NCI-H128 (cell line): ENCODE data around the gene PDE4DIP.
"Not testable (repeated sequence)": the region's sequence is repeated elsewhere in the genome, so short reads cannot be mapped to it uniquely, and the experiment has no call there.

Experiments
- DNase-seq: peaks from one replicate; lab custom pipeline; 2025; ENCODE audit not compliant: unreplicated experiment; lab: John Stamatoyannopoulos, UW

PDE4DIP gene

DNA sequence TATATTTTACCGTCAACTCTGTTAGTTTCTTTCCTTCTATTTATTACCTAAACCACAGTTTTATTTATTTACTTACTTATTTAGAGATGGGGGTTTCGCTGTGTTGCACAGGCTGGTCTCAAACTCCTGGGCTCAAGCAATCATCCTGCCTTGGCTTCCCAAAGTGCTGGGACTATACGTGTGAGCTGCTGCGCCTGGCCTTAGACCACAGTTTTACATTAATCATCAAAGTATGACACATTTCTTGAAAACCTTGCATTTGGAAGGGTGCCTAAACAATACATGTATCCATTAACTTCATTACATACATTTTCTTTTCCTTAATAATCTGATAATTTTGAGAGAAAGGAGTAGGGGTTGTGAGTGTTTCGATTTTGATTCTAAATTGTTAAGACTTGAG lies 124.9 kb downstream of the PDE4DIP start:
- DNase-seq = not testable (repeated sequence)

GRCh38 chr1:148975453-148975852 lies 131.2 kb downstream of the PDE4DIP start:
- DNase-seq = not testable (repeated sequence)

GRCh38 chr1:148975866-148976537 lies 131.8 kb downstream of the PDE4DIP start:
- DNase-seq = not testable (repeated sequence)

GRCh38 chr1:148977785-148978184 lies 133.6 kb downstream of the PDE4DIP start:
- not testable (repeated sequence) for DNase-seq

DNA sequence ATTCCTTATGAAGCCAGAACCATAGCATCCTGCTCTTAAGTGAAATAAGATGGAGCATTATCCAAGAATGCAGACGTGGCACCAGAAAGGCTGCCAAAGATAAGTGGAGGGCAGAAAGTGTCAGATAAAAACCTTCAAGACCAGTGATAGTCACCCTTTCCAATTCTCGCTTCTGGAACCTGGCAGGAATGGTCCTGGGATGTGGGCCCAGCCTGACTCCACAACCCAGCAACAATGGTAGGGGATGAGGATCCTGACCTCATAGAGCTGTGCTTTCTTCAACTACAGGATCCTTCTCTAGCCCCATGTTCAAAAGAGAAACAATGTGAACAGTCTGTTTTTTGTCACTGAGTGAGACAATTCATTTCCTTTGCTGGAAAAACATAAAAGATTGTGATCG lies 145.2 kb downstream of the PDE4DIP start:
- not testable (repeated sequence) for DNase-seq

- not testable (repeated sequence) for DNase-seq
Measured at GRCh38 chr1:148990233-148990788, 146.1 kb downstream of the PDE4DIP start.

DNA sequence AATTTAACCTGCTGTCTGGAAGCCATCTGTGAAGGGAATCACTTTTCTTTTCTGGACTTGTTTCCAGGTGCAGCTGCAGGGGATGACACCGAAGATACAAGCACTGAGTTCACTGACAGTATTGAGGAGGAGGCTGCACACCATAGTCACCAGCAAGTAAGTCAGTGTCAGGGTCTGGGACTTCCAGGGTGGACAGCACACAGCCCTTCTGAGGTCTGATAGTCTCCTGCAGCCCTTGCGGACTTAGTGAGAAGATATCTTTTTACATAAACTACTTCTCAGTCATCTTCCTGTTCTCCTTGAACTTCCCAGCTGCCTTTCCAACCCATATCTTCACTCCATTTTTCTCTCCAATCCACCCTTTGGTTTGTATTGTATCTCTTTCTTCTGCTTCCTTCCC lies 147.6 kb downstream of the PDE4DIP start:
- DNase-seq = not testable (repeated sequence)

DNA sequence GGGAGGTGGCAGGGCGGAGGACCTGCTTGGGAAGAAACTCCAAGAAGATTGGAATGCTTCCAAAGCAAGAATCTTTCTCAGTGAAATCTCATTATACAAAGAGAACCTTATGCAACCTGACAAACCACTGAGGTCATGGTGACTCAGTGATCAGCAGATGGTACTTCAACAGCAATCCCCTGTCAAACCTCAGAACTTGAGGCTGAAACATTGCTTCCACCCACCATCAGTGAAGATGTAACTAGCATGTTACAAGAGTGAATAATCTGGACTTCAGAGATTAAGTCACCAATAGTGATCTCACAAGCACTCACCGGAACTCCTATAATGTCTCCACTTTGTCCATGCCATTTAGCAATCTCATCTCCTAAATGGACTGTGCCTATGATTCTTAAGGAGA lies 148.1 kb downstream of the PDE4DIP start:
- not testable (repeated sequence) for DNase-seq

DNA sequence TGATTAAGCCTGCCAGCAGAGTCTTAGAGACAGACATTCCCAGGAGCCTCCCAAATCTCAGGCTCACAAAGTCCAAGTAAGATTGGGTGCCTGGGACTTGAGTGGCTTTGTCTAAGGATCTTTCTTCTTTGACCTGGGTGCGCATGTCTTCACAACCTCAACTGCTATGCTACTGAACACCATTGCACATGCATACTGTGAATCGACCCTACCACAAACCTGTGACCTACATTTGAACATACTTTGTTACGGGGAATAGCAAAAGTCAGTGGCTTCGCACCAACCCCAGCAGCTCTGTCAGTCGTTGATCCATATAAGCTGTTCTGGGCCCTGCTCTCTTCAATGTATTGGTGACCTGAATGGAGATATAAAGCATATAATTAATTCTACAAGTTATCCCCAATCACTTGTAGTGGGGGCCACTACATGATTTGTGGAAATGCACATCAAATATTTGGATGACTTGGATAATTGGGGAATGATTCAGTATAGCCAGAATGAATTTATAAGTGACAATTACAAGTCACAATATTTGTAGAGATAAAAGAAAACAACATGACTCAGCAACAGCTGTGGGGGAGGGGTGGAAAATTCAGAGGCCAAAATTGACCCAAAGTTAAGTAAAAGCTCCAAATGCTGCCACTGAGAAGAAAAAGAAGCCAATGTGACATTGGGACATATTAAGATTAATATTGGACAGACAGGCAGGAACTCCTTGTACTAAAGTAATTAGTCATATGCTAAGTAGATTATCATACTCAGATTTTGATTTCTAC lies 152.4 kb downstream of the PDE4DIP start:
- not testable (repeated sequence) for DNase-seq

GRCh38 chr1:148997405-148997804 lies 153.2 kb downstream of the PDE4DIP start:
- DNase-seq = not testable (repeated sequence)

DNA sequence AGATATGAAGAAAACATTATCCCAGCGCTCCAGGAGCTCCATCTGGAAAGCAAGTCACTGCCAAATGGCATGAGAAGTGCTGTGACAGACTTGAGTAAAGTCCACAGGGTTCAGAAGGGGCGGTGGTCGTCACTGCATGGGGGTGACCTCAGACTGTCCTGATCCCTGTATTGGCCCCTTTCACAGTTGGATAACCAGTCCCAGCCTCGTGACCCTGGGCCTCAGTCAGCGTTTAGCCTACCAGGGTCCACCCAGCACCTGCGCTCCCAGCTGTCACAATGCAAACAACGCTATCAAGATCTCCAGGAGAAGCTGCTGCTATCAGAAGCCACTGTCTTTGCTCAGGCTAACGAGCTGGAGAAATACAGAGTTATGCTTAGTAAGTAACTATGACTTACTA lies 158.4 kb downstream of the PDE4DIP start:
- DNase-seq = not testable (repeated sequence)

GRCh38 chr1:149008326-149008725 lies 164.1 kb downstream of the PDE4DIP start:
- not testable (repeated sequence) for DNase-seq

GRCh38 chr1:149008769-149009168 lies 164.5 kb downstream of the PDE4DIP start:
- not testable (repeated sequence) for DNase-seq

DNA sequence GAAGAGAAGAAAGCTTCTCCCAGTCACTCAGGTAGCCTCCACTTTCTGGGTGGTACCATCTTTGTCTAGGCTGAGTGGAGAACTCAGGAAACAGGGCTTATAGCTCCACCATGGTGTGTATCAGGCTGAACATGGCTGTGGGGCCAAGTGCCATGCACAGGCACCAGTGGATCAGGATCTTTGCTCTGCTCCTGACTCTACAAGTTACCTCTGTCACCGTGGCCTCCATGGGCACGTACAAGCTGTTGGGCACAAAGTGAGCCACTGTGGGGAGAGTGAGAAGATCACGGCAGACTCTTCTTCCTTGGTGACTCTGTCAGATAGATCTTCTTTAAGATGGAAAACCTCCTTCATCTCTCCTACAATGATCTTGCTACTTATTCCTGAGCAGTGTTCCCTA lies 165.5 kb downstream of the PDE4DIP start:
- DNase-seq = not testable (repeated sequence)

GRCh38 chr1:149012599-149012998 lies 168.4 kb downstream of the PDE4DIP start:
- not testable (repeated sequence) for DNase-seq

- DNase-seq = not testable (repeated sequence)
Measured at GRCh38 chr1:149013513-149013912, 169.3 kb downstream of the PDE4DIP start.

DNA sequence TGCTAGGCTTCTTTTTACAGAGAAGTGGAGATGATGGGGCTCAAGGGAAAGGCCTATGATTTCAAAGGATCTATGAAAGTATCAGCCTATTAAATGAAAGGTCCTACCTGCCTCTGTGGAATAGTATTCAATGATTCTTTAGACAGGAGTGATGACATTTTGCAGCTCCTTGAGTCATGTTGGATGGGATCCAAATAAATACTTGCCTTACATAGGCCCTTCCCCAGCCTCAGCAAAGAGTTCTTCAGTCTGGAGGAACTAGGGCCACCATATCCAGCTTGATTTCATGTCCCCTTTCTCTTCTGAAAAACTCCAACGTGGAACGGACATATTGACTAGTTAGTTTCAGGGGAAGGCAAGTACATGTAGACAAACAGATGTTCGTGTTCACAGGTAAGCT lies 171.3 kb downstream of the PDE4DIP start:
- DNase-seq = not testable (repeated sequence)

DNA sequence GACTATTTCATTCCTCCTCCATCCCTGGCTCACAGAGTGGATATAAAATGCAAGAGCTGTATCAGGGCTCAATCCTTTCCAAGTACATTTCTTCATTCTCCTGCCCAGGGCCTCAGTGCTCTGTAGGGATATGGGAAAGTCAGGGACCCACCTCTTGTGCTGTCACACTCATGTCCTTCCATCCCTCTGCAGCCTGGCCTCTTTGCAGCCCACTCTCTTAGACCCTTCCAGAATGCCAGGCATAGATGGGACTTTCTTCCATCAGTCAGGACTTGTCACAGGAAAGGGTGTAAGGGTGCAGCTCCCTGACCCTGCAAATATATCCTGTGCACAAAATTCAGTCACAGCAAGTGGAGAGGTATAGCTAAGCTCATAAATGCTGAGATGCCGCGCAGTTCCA lies 172.4 kb downstream of the PDE4DIP start:
- DNase-seq = not testable (repeated sequence)

- not testable (repeated sequence) for DNase-seq
Measured at GRCh38 chr1:149018577-149018976, 174.3 kb downstream of the PDE4DIP start.

- DNase-seq = not testable (repeated sequence)
Measured at GRCh38 chr1:149024327-149024726, 180.1 kb downstream of the PDE4DIP start.

- not testable (repeated sequence) for DNase-seq
Measured at GRCh38 chr1:149033916-149034315, 189.7 kb downstream of the PDE4DIP start.

- not testable (repeated sequence) for DNase-seq
Measured at GRCh38 chr1:149043056-149043455, 198.8 kb downstream of the PDE4DIP start.
